HL-60/S4 (cell line): Measurements from ENCODE around the gene CAMK1D.
"Not testable (repeated sequence)": the region's sequence is repeated elsewhere in the genome, so short reads cannot be mapped to it uniquely, and the experiment has no call there.

Experiments used
- in situ Hi-C: fragments of 300-500 bp; cut with MboI; formaldehyde crosslinking; loops from 2 replicates; pipeline ENCODE4 v1.14.3; 2022; ENCODE audit warnings: low sequenced_read_pairs

CAMK1D gene

DNA sequence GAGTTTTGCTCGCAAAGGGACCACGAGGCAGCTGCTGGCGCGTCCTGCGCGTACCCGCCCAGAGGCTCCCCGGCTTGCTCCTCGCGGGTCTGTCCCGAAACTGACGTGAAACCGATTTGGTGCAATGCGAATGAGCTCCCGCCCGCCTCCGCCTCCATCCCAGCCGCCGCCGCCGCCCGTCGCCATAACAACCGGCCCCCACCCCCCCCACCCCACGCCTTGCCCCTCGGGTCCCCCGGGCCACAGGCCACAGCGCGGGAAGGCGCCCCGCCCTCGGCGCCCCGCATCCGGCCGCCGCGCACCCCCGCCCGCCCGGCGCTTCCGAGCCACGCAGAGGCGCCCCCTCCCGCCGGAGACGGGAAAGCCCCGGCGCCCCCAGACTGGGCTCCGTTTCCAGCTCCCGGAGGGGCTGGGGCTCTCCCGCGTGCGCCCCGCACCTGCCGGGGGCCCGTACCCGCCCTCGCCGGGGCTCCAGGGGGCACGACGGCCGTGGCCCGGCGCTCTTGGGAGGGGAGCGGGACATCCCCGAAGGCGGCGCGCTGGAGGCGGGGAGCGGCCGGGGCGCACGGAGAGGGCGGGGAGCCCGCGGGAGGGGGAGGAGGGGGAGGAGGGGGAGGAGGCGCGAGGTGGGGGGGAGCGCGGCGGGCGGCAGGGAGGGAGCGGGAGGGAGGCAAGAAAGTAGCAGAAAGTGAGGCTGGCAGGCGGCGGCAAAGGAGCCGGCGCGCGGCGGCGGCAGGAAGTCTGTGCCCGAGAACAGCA, at the start of gene CAMK1D:
Gene CAMK1D (plus strand): TSS at position 678 of the 759 bp plus-strand sequence.
- in situ Hi-C loops: no loop called here

DNA sequence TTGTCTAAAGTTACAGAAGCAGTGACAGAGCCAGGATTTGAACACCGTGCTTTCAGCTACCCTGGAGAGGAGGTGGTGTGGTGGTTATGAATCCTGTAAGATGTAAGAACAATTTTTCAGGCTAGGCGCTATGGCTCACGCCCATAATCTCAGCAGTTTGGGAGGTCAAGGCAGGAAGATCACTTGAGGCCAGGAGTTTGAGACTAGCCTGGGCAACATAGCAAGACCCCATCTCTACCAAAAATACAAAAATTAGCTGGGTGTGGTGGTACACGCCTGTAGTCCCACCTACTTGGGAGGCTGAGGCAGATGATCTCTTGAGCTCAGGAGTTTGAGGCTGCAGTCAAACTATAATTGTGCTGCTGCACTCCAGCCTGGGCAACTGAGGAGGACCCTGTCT, 48.3 kb upstream of the CAMK1D start:
- in situ Hi-C loops: not testable (repeated sequence)

DNA sequence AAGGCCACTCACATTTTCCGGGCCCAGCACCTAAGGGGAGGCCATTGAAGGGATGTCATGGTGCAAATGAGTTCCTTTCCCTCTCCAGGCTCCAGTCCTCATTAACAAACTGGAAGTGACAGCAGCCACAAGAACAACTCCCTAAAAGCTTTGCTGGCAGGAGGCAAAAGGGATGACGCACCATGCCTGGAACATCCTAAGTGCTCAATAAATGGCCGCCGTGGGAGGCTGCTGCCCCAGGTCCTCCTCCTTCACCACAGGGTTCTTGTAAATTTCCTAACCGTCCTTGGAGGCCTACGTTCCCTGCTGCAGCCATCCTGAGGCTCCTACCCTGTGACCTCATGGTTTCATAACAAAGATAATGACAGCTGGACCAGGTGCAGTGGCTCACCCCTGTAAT, 41.3 kb upstream of the CAMK1D start:
- in situ Hi-C loops: no loop called here

DNA sequence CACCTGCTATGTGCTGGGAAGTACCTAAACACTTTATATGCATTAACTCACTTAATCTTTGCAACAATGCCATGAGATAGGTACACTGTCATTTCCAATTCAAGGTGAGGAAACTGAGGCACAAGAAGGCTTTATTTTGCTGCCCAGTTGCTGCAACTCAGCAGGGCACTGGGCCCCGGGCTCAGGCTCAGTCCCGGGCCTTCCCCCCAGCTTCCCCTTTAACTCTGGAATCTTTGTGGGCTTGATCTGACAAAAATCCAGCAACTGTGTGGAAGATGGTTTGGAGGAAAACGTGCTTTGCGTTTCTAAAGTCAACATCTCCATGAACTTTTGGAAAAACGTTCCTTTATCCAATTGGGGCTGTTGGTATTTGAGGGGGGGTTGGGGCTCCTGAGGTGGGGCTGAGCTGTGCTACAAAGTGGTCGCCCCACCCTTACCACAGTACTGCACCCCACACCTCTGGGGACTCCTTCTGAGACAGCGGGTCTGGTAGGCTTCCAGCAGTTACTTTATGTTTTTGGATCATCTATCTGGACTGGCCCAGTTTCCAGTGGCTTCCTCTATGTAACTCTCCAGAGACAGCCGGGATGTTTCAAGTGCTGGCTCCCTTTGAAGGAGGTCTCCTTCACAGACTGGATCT, 40.5 kb upstream of the CAMK1D start:
- in situ Hi-C loops: no loop called here

DNA sequence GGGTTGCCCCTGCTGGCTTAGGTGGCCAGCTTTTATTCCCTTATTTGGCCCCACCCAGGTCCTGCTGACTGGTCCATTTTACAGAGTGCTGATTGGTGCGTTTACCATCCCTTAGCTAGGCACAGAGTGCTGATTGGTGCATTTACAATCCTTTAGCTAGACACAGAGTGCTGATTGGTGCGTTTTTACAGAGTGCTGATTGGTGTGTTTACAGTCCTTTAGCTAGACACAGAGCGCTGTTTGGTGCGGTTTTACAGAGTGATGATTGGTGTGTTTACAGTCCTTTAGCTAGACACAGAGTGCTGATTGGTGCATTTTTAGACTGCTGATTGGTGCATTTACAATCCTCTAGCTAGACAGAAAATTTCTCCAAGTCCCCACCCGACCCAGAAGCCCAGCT, 39.6 kb upstream of the CAMK1D start:
- in situ Hi-C loops: not testable (repeated sequence)

DNA sequence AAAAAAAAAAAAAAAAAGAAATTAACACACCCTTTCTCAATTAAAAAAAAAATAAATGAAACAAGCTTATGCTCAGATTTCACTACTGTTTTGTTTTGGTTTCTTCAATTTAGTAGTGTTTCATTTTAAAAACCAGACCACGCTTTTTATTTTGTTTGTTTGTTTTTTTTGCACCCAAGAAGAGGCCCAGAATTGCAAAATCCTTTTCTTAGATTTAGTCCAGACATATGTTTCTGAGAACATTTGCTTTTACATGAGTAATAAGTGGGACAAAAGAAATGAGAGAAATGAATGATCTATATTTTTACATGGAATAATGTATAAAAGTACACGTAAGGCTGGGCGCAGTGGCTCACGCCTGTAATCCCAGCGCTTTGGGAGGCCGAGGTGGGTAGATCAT, 34.5 kb upstream of the CAMK1D start:
- in situ Hi-C loops: no loop called here

DNA sequence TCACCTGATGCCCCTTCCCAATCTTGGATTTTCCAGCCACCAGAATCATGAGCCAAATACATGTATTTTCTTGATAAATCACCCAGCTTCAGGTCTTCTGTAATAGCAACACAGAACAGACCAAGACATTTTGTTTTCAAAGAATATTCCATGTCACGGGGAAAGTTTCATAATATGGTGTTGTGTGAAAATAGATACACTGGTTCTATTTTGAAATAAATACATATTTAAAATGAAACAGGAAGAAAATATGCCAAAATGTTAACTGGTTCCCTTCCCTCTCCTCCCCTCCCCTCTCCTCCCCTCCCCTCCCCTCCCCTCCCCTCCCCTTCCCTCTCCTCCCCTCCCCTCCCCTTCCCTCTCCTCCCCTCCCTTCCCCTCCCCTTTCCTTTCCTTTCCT, 30.3 kb upstream of the CAMK1D start:
- in situ Hi-C loops: no loop called here

DNA sequence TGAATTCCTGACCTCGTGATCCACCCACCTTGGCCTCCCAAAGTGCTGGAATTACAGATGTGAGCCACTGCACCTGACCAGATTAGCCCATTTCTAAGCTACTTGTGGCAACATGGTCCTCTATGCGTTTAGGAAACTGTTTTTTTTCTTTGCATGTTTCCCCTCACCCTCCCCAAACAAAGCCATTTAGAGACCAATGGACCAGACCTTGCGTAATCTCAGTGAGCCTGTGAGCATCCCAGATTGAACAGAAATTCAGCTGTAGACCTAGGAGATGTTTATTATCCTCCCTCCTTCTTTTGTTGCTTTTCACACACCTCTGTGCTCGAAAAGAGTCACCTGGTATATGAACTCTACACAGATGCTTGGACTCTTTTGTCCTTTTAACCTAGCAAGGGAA, 28.5 kb upstream of the CAMK1D start:
- in situ Hi-C loops: no loop called here

DNA sequence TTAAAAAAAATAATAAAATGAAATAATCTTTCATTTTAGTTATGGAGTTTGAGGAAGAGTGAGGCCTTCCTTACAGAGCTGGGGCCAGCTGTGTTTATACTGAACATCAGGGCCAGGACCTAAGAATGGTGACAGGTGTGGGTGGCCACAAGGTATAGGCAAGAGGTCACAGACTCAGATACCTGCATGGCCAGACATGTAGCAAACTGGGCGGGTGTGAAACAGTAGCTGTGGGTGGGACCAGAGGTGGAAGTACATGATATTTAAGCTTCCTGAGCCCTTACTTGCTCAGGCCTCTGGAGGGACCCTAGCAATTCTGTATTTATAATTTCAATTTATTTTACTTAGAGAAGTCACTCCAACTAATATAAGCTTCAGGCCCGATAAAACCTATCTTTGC, 27.7 kb upstream of the CAMK1D start:
- in situ Hi-C loops: no loop called here

DNA sequence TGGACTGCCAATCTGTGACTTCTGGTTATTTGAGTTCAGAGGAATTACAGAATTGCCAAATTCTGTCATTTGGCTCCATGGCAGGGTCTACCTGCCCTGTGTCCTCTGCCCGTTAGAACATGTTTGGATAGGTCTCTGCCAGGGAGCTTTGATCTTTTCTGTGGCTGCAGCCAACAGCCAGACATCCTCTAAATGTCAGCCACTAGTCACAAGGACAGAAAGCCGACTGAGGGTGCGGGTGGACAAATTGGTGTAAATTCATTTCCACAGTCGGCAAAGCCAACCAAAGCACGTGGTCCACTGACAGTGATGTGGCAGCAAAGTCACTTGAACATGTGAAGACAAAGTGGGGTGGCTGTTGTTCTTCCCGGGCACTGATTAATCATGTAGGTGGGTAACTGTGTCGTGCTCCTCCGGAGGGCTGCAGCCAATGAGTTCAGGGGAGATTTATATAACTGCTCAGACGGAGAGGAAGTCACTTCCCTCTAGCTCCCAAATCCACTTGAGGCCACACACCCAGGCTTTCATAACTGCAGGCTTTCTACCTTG, 26.7 kb upstream of the CAMK1D start:
- in situ Hi-C loops: no loop called here

DNA sequence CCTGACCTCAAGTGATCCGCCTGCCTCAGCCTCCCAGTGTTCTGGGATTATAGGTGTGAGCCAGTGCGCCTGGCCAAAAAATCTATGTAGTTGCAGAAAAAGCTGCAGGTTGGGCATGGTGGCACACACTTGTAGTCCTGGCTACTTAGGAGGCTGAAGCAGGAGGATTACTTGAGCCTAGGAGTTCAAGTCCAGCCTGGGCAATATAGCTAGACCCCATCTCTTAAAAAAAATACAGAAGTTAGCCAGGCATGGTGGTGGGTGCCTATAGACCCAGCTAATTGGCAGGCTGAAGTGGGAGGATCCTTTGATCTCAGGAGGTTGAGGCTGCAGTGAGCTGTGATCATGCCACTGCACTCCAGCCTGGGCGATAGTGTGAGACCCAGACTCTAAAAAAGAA, 24.8 kb upstream of the CAMK1D start:
- in situ Hi-C loops: no loop called here

DNA sequence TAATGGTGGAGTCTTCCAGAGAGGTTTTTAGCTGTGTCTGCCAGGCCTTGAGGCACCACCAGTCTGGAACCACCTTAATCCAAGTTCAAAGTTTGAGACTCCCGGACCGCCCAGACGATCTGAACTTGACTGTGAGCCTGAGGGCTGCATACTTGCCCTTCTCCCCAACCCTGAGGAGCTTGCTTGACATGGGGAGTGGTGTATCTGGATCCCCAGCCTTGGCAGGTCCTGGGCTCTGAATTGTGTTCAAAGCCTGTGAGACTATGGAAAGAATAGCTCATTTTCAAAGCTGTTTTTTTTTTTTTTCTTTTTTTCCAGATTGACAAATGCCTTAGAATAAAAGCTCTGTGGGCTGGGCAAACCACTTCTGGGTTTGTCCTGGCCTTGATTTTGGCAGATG, 22.3 kb upstream of the CAMK1D start:
- in situ Hi-C loops: no loop called here

DNA sequence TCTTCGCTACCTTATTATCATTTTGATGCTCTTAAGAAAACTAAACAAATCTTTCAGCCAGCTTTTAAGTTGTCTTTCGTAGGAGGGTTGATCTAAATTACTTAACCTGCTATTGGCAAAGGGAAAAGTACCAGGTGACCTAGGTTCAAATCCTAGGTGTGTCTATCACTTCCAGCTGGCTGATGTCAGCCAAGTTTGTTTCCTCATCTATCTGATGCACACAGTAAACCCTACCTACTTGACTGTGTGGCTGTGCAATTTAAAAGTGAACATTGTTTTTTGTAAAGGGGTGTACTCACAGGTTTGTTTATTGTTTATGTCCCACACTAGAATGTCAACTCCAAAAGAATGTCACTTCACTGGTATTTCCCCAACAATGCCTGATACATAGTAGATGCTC, 21.9 kb upstream of the CAMK1D start:
- in situ Hi-C loops: no loop called here

DNA sequence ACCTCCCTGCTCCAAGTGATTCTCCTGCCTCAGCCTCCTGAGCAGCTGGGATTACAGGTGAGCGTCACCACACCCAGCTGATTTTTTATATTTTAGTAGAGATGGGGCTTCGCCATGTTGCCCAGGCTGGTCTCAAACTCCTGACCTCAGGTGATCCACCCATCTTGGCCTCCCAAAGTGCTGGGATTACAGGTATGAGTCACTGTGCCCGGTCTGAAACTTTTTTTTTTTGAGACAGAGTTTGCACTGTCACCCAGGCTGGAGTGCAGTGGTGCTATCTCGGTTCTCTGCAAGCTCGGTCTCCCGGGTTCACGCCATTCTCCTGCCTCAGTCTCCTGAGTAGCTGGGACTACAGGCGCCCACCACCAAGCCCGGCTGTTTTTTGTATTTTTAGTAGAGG, 21.0 kb upstream of the CAMK1D start:
- in situ Hi-C loops: not testable (repeated sequence)

DNA sequence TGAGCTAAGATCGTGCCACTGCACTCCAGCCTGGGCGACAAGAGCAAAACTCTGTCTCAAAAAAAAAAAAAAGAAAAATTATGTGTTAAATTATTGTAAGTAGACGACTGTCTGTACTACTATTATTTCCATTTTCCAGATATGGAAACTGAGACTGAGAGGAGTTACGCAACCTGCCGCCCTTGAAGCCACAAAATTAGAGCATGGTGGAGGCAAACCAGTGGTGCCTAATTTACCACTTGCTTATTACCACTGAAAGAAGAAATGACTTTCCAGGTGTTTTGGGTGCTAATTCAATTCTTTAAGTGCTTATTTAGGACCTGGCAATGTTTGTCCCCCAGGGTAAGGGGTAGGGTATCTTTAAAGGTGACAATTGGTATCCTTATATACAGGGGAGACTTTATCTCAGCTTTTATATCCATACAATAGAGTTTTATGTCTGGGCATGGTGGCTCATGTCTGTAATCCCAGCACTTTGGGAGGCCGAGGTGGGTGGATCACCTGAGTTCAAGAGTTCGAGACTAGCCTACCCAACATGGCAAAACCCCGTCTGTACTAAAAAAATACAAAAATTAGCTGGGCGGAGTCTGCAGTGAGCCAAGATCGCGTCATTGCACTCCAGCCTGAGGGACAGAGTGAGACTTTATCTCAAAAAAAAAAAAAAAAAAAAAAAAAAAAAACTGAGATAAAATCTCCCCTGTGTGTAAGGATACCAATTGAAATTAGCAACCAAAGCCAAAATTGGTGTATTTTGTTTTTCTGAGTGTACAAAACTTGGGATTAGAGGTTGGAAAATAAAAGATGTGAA, 16.6 kb upstream of the CAMK1D start:
- in situ Hi-C loops: no loop called here

DNA sequence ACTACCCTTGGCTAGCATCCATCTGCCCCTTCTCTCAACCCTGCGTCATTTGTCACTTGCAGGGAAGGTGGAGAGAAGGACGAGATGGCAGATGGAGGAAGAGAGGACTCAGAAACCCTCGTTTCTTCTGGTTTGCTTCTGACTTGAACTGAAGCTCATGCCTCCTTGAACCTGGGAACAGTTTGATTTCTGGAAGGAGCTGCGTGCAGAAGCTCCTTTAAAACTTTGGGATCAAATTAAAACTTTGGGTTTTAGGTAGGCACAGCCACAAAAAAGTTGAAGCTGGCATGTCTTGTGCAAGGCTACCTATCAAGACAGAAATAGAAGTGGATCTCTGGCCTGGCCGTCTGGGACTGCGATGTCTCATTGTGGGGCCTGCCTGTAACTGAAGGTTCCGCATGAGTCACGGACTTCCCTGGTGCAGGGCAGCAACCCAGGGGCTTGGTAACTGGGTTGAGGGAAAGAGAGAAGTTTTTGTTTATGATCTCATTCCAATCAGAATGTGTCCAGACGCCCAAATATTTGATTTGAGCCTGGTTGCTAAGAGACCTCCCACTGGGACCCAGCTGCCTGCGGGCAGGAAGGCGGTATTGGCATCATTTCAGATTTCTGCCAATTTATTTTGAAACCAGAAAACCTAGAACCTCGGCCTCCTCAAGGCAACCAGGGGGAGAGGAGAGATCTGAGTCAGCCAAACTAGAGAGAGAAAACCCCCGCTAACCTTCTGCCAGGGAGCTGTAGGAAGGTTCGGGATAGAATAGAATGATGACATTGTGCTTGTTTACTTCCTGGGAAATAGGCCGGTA, 15.8 kb upstream of the CAMK1D start:
- in situ Hi-C loops: no loop called here

DNA sequence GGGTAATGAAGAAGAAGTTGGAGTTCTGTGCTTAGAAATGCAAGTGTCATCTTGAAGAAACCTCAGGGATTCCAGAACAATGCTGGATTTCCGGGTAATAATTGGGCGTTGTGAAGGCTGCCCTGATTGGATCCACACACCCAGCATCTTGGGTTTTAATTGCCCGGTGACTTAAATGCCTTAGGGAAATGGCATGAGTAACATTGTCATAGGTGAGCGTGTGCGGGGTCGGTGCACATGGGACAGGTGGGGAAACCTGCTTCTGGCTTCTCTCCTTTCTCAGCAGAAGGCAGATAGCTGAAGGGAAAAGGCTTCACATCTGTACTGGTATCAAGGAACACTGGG, 15.2 kb upstream of the CAMK1D start:
- in situ Hi-C loops: no loop called here

DNA sequence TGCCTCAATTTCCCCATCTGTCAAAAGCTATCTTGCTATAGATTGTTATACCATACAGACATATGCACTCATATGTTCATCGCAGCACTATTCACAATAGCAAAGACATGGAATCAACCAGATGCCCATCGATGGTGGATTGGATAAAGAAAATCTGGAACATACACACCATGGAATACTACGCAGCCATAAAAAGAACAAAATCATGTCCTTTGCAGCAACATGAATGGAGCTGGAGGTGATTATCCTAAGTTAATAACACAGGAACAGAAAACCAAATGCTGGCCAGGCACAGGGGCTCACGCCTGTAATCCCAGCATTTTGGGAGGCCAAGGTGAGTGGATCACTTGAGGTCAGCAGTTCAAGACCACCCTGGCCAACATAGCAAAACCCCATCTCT, 14.2 kb upstream of the CAMK1D start:
- in situ Hi-C loops: not testable (repeated sequence)

DNA sequence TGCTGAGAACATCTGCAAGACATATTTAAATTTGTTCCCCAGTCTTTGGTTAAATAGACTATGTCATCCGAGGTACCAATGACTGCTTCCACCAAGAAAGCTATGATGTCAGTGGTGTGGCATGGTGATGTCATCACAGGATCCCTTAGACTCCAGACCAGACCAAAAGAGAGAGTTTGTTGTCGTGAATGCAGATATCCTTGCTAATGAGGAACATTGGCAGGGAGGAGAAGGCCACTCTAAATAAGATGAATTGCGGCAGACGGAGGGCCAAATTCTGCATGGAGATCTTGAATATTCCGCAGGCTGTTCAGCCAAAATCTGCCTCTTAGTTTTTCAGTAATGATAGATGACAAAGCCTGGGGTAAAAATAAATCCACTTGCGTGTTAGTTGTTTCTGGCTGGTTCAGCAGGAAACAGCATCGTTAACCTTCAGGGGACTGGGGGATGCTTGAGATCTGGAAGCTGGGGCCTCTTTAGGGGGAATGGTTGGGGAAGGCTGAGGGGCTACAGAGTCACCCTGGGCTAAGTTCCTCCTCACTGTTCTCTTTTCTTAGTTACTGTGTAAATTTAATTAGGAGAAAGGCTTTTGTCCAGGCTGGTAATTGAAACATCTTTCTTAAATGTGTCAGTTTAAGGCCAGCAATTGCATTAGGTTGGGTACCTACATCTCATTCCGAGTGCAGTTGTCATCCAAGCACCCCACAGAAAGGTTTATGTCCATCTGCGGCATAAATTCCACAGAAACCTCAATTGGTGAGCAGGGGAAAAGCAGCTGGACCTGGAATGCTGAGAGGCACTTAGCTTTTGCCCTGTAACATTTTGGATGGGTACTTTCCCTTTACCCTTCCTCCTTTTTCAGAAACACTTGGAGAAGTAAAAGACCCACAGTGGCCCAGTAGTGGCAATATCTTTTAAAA, 11.6 kb upstream of the CAMK1D start:
- in situ Hi-C loops: no loop called here

DNA sequence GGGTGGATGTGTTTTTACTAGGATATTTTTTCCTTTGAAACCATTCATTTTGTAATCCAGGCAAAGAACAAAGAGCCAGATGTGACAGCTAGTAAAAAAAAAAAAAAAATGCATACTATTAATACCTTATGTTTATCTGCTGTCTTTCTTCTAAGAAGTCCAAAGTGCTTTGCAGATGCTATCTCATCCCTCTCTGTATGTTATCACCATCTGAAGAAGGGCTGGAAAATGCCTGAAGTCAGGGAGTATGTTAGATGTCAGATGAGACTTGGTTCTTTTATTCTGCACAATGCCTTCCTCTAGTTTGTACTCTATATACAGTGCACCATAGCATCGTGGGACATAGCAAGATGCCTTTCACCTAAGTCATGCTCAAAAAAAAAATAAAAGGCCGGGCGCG, 10.4 kb upstream of the CAMK1D start:
- in situ Hi-C loops: no loop called here
